HG03045 (cell line): Measurements from ENCODE around the gene PPP2R2B.

Experiments
- ATAC-seq: cut with Tn5 transposase; IDR thresholded peaks from one replicate; pipeline ENCODE4 v1.9.1; 2021; ENCODE audit warnings: mild to moderate bottlenecking, moderate library complexity; ENCODE audit not compliant: unreplicated experiment

PPP2R2B gene

GRCh38 chr5:146888351-146888978 lies 9.9 kb upstream of the PPP2R2B start:
- no peak for ATAC-seq

- ATAC-seq = no peak
These were observed 5.6 kb upstream of the PPP2R2B start for GRCh38 chr5:146884066-146884626.

- ATAC-seq = no peak
These were observed 5.0 kb upstream of the PPP2R2B start for GRCh38 chr5:146883511-146883910.

- no peak for ATAC-seq
These were observed 2.4 kb upstream of the PPP2R2B start for GRCh38 chr5:146880966-146881365.

GRCh38 chr5:146877783-146878475 lies 628 bp downstream of the PPP2R2B start:
- ATAC-seq = no peak

- ATAC-seq = no peak
These were observed 1.3 kb downstream of the PPP2R2B start for GRCh38 chr5:146877178-146877681.

GRCh38 chr5:146873186-146873917 lies 5.2 kb downstream of the PPP2R2B start:
- ATAC-seq = no peak

GRCh38 chr5:146872188-146872587 lies 6.4 kb downstream of the PPP2R2B start:
- no peak for ATAC-seq

- ATAC-seq = no peak
These were observed 10.4 kb downstream of the PPP2R2B start for GRCh38 chr5:146867996-146868708.

- no peak for ATAC-seq
These were observed 12.3 kb downstream of the PPP2R2B start for GRCh38 chr5:146866263-146866662.

GRCh38 chr5:146862641-146863040 lies 15.9 kb downstream of the PPP2R2B start:
- ATAC-seq = no peak

- no peak for ATAC-seq
These were observed 18.2 kb downstream of the PPP2R2B start for GRCh38 chr5:146860213-146860893.

GRCh38 chr5:146852089-146852488 lies 26.5 kb downstream of the PPP2R2B start:
- no peak for ATAC-seq

GRCh38 chr5:146851133-146851532 lies 27.4 kb downstream of the PPP2R2B start:
- no peak for ATAC-seq

GRCh38 chr5:146849694-146850303 lies 28.8 kb downstream of the PPP2R2B start:
- no peak for ATAC-seq

- no peak for ATAC-seq
These were observed 30.4 kb downstream of the PPP2R2B start for GRCh38 chr5:146848133-146848532.

- no peak for ATAC-seq
These were observed 38.5 kb downstream of the PPP2R2B start for GRCh38 chr5:146840016-146840415.

- ATAC-seq = no peak
These were observed 42.2 kb downstream of the PPP2R2B start for GRCh38 chr5:146836226-146836842.

GRCh38 chr5:146832985-146833732 lies 45.4 kb downstream of the PPP2R2B start:
- ATAC-seq = no peak
